GM21737 (cell line): Measurements from ENCODE around the gene PCDH8.

ENCODE experiments used
- ATAC-seq: cut with Tn5 transposase; IDR thresholded peaks from one replicate; pipeline ENCODE4 v1.9.1; 2021; ENCODE audit warnings: mild to moderate bottlenecking, moderate library complexity; ENCODE audit not compliant: unreplicated experiment

The PCDH8 gene, protein sequence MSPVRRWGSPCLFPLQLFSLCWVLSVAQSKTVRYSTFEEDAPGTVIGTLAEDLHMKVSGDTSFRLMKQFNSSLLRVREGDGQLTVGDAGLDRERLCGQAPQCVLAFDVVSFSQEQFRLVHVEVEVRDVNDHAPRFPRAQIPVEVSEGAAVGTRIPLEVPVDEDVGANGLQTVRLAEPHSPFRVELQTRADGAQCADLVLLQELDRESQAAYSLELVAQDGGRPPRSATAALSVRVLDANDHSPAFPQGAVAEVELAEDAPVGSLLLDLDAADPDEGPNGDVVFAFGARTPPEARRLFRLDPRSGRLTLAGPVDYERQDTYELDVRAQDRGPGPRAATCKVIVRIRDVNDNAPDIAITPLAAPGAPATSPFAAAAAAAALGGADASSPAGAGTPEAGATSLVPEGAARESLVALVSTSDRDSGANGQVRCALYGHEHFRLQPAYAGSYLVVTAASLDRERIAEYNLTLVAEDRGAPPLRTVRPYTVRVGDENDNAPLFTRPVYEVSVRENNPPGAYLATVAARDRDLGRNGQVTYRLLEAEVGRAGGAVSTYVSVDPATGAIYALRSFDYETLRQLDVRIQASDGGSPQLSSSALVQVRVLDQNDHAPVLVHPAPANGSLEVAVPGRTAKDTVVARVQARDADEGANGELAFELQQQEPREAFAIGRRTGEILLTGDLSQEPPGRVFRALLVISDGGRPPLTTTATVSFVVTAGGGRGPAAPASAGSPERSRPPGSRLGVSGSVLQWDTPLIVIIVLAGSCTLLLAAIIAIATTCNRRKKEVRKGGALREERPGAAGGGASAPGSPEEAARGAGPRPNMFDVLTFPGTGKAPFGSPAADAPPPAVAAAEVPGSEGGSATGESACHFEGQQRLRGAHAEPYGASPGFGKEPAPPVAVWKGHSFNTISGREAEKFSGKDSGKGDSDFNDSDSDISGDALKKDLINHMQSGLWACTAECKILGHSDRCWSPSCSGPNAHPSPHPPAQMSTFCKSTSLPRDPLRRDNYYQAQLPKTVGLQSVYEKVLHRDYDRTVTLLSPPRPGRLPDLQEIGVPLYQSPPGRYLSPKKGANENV

DNA sequence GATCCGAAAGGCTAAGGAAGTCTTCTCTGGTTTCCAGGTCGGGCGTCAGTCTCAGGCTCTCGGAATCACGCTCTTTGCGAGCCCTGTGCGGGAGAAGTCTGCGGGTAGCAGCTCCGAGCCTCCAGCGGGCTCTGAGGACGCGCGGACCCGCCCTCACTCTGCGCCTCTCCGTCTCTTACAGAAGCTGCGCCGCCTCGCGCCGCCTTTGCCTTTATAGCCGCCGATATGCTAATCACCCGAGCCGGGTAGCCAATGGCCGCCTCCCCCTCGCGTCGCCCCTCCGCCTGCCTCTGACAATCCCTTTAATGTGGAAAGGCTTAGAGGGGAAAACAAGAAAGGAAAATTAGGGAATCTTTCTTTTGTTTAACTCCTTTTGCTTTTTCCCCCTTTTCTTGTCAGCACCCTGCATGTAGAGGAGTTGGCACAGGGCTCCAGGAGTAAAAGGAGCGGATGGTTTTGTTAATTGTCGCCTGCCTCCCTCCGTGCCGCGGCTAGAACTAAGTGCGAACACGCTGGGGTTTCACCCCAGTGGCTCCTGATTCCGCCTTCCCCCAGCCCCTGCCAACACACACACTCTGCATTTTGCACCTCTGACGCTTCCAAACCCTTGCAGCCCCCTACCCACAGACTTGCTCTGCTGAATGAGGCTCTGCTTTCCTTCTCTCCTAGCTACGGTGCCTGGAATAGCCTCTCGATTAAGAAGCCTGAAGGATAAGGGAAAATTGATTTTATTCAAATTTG is at the start of gene PCDH8:
PCDH8 (minus strand) TSS at position 186 of the 741 bp plus-strand sequence. CDS start 204 bp downstream, outside the sequence.
- no peak for ATAC-seq

DNA sequence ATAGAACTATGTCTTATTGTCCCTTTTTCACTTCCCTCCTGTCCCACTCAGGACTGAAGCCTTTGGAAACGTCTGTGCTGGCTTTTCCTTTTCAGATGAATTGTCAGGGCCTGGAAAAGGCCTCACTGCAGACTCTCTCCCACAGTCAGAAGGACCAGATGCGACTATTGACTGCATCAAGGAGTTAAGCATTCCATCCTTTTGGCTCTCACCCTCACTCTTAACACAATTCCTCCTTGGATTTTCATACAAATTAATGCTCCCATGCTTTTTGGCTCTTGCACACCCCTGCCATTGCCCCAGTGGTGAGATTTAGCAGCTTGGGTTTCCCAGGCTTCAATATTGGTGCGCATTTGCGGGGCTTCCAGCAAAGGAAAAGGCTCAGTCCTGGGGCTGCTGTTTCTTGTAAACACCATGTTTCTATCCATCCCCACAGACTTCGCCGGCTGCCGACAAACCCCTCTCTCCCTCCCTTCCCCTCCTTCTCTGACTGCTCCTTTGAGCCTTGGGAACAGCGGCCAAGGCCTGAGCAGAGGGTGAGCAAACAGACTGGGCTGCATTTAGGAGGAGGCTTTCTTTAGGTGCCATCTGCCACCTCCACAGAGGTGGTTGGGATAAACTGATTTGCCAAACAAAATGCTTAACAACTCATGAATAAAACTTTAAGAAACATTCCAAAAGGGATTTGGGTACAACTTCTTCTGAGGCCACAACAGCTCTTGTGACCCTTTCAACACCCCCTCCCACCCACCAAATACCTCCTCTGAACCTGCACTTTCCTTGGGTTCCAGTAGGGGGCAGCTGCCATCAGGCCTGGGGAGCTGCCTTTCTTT is 48.6 kb upstream of the PCDH8 start:
- no peak for ATAC-seq

DNA sequence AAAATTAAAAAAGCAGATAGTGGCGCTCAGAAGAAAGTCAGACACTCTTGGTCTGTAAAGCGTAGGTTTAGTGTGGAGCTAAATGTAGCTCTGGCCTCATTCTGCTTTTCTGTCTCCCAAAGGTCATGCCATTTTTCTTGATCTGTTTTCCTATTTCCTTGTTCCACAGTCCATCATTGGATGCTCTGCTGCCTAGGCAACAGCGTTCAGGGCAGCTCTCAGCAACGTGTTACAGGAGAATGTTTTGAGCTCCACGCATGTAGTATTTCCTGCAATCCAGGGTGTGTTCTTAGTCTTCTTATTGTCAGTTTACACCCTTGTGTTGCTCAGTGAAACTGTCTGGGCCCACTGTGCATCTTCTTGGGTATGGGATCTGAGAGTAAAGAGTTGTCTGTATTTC is 46.0 kb upstream of the PCDH8 start:
- no peak for ATAC-seq

DNA sequence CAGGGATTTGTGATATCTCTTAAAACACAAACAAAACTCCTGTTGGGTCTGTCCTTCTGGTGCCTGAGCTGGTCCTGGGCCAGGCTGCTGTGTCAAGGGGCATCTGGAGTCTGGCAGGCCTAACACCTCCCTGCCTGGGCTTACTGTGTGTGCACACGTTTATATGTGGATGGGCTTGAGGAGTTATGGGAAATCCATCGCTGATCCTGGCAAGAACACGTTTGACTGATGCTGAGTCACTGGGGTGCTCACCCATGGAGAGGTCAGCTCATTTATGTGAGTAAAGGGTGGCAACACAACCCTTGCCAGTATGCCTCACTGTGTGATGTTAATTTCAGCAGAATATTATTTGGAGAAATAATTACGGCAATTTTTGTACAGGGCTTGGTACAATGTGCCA is 44.5 kb upstream of the PCDH8 start:
- no peak for ATAC-seq

DNA sequence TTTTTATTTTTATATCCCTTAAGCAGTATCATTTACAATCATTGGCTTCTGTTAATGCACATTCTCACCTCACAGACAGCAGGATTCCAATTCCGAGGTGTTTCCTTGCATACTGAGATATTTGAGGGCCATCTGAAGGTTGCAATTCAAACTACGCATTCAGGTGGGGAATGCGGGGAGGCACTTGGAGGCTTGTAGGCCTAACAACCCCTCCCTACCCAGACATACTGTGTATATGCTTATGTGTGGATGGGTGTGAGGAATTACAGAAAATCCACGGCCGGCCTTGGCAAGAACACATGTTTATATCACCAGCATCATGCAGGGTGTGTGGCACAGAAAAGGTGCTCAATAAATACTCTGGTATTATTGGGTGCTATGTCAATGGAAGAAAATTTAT is 43.3 kb upstream of the PCDH8 start:
- no peak for ATAC-seq

DNA sequence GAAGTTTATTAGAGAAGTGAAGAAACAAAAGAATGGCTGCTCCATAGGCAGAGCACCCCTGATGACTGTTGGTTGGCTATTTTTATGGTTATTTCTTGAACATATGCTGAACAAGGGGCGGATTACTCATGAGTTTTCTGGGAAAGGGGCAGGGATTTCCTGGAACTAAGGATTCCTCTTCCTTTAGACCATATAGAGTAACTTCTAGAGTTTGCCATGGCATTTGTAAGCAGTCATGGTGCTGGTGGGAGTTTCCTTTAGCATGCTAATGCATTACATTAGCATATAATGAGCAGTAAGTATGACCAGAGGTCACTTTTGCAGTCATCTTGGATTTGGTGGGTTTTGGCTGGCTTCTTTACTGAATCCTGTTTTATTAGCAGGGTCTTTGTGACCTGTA is 38.7 kb upstream of the PCDH8 start:
- no peak for ATAC-seq

DNA sequence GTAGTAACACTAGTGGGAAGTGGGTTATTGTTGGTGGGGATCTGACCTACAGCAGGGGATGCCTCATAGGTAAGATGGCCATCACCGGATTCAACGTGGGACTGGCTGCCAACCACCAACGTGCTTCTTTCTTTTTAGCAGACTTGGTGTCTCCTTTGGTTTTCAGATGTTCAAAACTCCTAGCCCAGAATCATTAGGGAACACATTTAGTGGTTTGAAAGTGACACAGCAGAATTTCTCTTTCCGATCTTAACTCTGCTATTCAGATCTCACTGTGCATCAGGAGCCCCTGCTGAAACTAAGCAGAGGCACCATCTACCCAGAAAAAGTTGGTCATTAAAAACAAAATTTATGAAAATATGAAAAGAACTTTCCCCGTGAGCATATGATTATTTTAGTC is 36.7 kb upstream of the PCDH8 start:
- no peak for ATAC-seq

DNA sequence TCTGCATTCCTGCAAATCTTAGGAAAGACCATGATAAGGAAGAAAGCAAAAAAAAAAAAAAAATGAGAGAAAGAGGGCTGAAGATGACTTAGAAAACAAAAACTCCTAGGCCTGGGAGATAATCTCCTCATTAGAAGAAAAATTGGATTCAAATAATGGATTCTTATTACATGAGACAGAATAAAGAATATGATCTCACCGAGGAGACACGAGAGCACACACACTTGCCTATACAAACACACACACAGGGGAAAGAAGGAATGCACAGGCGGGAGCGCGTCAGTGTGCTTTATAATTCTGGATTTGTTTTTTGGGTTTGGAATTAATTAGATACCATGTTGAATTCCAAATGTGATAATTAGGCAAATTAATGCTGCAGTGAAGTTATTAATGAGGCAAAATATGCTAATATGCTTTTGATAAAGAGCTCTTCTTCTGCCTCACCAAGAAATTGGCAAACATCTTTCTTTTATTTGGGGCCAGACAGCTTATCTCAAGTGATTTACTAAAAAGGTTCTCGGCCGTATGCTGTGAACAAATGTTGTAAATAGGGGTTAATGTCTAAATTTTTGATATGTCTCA is 36.1 kb upstream of the PCDH8 start:
- no peak for ATAC-seq

DNA sequence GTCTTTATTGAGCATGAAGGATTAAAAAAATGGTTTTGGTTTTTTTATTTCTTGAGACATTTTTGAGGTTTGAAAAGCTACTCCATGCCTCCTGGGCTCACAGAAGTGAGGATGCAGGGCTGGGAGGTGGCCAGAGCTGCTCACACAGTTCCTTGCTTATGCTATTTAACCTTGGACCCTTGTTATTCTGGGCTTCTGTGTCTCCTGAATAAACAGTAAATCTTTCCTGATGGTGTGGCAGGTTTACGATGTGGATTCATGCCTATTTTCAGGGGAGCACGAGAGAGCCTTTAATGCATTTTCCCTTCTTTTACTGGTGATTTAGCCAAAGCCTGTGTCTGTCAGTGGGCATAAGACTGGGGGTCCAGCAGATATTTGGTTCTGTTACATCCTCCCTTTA is 34.3 kb upstream of the PCDH8 start:
- ATAC-seq: no peak

DNA sequence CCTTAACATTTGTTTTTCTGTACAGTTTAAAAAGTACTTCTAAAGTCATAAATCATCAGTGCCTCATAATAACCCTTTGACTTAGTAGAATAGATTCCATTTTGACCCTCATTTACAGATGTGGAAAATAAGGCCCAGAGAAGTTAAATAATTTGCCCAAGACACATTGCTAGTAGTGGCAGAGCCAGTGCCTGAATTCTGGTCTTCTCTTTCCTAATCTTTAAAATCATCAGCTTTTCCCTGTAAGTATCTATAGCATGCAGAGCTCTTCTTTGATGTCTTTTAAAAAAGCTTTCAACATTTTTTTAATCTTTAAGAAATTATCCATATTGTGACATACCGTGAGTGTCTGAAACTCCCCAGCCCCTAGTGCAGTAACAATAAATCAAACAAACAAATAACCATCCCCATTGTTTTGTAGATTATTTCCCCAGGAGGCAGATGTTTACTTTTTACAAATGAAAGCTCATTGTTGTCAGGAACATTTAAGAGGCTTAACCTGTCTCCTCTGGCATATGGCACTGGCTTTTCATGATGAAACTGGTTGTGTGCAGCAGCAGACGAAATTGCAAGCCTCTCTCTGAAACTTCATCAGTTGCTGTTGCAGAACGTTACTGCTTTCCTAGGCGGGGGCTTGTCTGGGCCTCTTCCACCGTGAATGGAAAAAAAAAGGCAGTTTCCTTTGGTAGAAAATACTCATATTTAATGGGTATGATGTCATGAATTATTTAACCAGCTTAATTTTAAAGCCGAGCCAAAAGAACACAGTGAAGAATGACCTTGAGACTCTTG is 31.7 kb upstream of the PCDH8 start:
- ATAC-seq: no peak

DNA sequence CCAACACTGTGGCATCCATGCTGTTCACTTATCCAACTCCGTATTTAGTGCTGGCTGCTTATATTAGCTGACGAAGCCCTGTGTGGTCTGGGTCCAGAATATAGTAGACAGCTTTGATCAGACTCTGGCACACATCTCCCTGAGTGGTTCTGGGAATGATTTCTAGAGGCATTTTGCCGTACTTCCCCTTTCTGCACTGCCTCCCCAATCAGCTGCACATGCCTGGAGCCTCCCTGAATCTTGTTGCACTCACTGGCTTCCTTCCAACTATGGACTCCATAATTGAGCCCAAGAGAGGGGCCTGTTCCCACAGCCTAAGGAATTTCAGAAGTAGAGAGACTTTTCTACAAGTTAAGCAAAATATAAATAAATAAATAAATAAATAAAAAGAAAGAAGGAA is 30.4 kb upstream of the PCDH8 start:
- no peak for ATAC-seq

DNA sequence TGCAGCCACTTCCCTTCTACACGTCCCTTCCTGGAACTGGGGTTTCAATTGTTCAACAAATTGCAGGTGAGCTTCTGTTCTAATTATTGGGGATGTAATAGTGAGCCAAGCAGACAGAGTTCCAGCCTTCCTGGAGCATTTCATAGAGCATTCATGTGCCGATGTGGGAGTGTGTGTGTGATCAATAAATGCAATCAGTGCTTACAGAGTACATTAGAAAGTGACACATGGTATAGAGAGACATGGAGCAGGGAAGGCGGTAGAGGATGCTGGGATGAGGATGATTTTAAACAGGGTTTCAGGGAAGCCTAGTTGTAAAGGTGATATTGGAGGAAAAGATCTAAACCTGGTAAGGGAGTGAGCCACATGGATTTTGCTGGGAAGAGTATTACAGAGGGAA is 21.7 kb upstream of the PCDH8 start:
- ATAC-seq: no peak

DNA sequence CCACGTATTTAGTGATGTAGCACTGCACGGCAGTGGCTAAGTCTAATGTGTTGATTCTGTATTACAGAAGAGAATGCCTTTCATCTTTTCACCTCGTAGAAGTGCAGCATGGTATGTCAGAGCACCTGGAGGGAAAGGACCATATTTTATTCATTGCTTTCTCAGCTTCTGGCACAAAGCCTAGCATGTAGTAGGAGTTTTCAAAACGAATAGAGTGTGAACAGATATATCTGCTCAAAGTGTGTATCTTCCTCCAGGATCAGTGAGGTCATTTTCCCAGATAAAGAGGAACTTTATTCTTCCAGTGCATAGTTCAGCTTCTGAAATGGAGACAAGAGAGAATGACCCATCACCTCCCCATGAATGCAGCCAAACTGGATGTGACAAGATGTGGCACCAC is 21.2 kb upstream of the PCDH8 start:
- ATAC-seq: no peak

DNA sequence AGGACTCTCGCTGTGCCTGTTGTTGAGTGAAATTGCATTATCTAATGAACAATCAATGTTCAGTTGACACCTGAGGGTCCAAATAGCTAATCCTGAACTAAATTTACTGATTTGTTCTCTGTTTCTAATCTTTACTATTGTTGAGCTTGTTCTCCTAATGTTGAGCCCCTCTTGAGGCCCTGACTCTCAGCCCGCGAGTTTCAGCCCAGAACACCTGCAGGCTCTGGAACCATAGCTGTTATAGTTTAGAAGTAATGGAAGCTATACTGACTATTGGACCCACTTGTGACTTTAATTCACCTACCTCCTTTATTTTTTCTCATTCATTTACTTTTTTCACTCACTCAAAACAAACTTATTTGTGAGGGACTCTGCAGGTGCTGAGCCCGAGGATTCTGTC is 20.6 kb upstream of the PCDH8 start:
- no peak for ATAC-seq

DNA sequence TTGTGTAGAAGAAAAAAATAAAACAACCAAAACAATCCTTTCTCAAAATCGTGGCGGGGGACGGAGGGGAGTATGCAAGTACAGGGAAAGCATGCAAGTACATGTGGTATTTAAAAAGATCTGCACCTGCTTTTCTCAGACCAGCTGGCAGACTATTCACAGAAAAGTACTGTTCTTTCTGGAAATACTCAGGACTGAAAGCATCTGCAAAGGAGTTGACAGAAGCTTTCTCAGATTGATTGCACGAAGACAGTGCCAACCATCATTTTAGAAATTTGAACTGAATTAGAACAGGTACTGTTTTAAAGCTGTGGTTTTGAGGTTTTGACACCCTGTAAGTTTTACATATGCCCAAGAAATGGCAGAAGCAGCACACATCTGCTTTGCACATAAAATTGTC is 19.8 kb upstream of the PCDH8 start:
- no peak for ATAC-seq

DNA sequence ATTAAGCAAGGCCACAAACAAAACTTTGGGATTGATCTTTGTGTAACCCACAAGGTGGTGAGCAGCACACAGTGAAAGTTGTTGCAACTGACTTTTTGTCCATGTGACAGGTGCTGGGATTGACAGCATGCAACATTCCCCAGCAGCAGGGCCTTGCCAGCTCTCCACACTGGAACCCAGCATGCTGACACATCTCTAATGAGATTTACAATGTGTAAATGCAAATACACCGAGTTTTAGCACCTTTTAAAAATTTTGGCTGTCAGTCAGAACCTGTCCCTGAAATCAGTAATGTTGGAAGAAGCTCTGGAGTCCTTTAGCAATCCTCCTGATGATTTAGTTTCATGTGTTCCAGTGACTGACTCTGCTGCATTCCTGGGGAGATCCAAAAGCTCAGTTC is 16.5 kb upstream of the PCDH8 start:
- no peak for ATAC-seq

DNA sequence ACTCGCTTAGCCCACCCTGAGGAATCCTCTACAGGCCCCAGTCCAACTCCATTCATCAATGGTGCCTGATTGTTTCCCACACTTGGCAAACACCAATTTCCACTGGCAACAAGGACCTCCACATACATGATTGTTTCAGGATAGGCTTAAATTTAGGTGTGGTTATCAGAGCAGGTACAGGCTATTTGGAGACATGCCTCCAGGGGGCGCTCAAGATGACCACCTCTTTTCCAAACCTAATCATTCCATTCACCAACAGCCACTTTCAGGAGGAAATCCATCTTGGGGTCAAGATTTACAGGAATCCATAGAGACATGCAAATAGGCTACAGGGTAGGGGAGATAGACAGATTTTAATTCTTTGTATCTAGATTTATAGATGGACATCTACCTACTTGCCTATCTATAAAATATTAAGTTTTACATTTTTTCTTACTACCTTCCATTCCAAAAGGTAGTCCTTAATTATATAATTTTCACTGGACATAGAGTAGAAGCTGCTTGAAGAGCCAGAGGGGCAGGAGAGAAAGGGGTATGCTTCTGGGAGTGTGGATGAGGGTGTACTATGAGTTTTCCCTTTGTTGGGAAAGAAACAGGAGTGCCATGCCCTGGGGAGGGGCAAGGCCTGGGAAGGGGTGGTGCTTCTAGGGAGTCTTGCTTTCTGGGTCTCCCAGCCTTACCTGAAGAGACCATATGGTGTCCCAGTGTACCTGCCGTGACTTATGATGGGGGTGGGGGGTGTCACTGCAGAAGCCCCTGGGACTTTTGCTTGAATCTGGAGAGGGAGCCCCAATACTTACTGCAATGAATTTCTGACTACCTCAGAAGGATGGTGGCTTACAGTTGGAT is 14.1 kb upstream of the PCDH8 start:
- ATAC-seq: no peak

DNA sequence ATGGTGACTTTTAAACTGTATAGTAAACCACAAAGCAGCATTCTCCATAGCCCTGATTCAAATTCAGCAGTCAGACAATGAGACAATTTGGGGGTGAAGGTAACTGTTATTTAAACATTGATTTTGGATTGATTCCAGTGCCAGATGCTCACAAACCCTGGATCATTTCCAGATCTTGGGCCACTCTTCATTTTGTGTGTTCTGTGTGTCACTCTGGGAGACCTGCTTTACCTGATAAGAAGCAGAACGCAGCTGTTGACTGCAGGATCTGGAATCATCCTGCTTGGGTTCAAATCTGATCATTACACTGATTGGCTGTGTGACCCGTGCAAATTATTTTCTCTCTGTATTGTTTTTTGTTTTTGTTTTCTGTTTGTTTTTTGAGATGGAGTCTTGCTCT is 4.0 kb upstream of the PCDH8 start:
- no peak for ATAC-seq
